ENCODE data around the gene SAGE1.
"Not testable (repeated sequence)": the region's sequence is repeated elsewhere in the genome, so short reads cannot be mapped to it uniquely, and the experiment has no call there.

Gene SAGE1

DNA sequence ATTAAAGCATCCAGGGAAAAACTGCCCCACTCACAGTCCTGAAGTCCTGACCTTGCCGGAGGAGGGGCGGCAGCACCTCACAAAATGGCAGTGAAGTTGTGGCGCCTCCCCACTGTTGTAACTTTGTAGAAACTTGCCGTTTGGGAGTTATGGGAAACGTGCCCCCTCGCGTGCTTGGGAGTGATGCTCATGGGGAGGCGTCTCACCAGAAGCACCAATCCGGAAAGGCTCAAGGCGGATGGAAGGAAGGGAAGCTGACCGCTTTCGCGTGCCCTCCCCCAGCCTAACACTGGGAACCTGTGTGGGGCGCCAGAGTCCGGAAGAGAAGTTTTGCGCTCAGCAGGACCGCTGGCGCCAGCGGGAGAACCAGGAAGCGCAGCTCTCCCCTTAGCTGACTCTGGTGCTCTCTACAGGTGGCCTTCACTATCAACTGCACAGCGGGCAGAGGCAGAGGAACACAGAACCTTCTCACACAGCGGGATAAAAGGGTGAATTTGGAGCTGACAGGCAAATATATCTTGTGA lies at the start of gene SAGE1, which contains the start of gene CT45A10:
TSS of gene SAGE1 (plus strand) at position 423 of the 524 bp plus-strand sequence. CDS start 2,527 bp downstream, outside the sequence.
TSS of gene CT45A10 (minus strand) at position 151 of the 524 bp plus-strand sequence. CDS start 8,100 bp downstream, outside the sequence.
- no peak within 1 kb of the TSS for H3K4me3 ChIP-seq (ENCODE audit: low read depth, low read length)
- DNase-seq (ENCODE audit: low read depth): no peak

DNA sequence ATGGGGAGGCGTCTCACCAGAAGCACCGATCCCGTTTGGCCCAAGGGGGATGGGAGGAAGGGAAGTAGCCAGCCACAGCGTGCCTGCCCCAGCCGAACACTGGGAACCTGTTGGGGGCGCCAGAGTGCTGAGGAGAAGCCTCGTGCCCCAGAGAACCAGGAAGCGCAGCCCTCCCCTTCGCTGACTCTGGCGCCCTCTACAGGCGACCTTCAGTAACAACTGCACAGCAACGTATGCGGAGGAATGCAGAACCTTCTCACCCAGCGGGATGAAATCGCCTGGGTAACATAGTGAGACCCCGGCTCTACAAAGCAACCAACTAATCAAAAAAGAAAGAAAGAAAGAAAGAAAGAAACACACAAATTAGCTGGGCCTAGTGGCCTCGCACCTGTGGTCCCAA lies 39.1 kb upstream of the SAGE1 start, which contains the start of gene CT45A8:
TSS of gene CT45A8 (minus strand) at position 101 of the 400 bp plus-strand sequence. CDS start 3,755 bp downstream, outside the sequence.
- H3K4me3 ChIP-seq (ENCODE audit: low read depth, low read length); DNase-seq (ENCODE audit: low read depth): not testable (repeated sequence)

DNA sequence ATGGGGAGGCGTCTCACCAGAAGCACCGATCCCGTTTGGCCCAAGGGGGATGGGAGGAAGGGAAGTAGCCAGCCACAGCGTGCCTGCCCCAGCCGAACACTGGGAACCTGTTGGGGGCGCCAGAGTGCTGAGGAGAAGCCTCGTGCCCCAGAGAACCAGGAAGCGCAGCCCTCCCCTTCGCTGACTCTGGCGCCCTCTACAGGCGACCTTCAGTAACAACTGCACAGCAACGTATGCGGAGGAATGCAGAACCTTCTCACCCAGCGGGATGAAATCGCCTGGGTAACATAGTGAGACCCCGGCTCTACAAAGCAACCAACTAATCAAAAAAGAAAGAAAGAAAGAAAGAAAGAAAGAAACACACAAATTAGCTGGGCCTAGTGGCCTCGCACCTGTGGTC lies 21.8 kb upstream of the SAGE1 start, which contains the start of gene CT45A9:
TSS of gene CT45A9 (minus strand) at position 101 of the 400 bp plus-strand sequence. CDS start 3,751 bp downstream, outside the sequence.
- not testable (repeated sequence) for H3K4me3 ChIP-seq (ENCODE audit: low read depth, low read length); DNase-seq (ENCODE audit: low read depth)

GRCh38 chrX:135882741-135883140 lies 10.8 kb upstream of the SAGE1 start:
- not testable (repeated sequence) for DNase-seq (ENCODE audit: low read depth); H3K4me3 ChIP-seq (ENCODE audit: low read depth, low read length)

- not testable (repeated sequence) for H3K4me3 ChIP-seq (ENCODE audit: low read depth, low read length); DNase-seq (ENCODE audit: low read depth)
Measured at GRCh38 chrX:135888230-135888629, 5.3 kb upstream of the SAGE1 start.

DNA sequence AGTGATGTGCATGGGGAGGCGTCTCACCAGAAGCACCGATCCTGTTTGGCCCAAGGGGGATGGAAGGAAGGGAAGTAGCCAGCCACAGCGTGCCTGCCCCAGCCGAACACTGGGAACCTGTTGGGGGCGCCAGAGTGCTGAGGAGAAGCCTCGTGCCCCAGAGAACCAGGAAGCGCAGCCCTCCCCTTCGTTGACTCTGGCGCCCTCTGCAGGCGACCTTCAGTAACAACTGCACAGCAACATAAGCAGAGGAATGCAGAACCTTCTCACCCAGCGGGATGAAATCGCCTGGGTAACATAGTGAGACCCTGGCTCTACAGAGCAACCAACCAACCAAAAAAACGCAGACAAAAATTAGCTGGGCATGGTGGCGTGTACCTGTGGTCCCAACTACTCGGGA lies 4.5 kb upstream of the SAGE1 start:
- H3K4me3 ChIP-seq (ENCODE audit: low read depth, low read length); DNase-seq (ENCODE audit: low read depth): not testable (repeated sequence)

- DNase-seq (ENCODE audit: low read depth): no peak
- H3K4me3 ChIP-seq (ENCODE audit: low read depth, low read length): no peak overlapping the region
Measured at GRCh38 chrX:135890087-135890585, 3.4 kb upstream of the SAGE1 start.

DNA sequence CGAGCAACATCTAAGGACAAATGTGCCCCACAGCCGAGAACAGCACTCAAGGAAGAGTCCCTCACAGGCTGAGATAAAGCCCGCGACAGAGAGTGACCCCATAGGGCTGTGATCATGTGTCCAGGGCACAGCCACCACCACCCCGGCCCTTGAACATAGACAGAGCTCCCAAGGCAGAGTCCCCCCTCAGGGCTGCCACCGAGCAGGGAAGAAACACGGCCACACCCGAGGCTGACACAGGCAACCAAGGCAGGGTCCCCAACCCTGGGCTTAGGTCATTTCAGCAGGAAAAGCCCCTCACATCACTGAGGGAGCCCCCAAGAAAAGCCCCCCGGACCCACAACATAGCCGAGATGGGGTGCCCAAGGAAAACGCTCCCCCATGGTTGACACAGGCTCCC lies 735 bp upstream of the SAGE1 start:
- no peak for DNase-seq (ENCODE audit: low read depth)
- no peak overlapping the region for H3K4me3 ChIP-seq (ENCODE audit: low read depth, low read length)

DNA sequence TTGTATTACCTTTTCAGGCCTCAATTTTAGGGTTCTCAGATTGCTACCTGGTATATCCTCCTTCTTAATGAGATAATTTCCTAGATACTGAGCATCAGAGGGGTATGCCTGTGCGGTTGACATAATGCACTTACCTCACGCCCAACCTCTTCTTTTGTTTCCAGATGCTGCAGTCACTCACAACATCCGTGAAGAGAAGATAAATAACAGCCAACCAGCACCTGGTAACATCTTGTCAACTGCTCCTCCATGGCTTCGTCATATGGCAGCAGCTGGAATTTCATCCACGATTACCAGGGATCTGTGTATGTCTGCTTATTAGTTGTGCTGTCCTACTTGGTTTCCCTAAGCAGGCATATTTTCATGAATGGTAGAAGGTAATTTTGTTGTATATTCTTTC lies 16.7 kb downstream of the SAGE1 start:
- no peak overlapping the region for H3K4me3 ChIP-seq (ENCODE audit: low read depth, low read length)
- DNase-seq (ENCODE audit: low read depth): no peak

DNA sequence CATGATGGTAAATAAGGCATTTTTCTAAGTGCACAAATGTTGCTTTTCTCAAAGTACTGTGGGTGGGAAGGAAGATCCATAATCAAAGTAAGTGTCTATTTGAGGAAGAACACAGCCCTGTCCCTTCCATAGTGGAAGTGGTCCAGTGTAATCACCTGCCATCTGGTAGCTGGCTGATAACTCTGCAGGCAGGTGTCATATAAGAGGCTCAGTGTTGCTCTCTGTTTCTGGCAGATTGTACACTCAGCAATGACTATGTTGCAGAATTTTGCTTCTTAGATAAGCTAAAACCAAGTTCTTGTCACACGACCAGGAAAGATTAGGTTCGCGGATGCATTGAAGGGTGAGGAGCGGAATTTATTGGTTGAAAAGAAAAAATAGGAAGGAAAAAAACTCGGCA lies 20.9 kb downstream of the SAGE1 start:
- H3K4me3 ChIP-seq (ENCODE audit: low read depth, low read length): no peak overlapping the region
- no peak for DNase-seq (ENCODE audit: low read depth)

- not testable (repeated sequence) for DNase-seq (ENCODE audit: low read depth); H3K4me3 ChIP-seq (ENCODE audit: low read depth, low read length)
Measured at GRCh38 chrX:135920516-135920915, 27.0 kb downstream of the SAGE1 start.

GRCh38 chrX:135923353-135923752 lies 29.8 kb downstream of the SAGE1 start:
- no peak overlapping the region for H3K4me3 ChIP-seq (ENCODE audit: low read depth, low read length)
- no peak for DNase-seq (ENCODE audit: low read depth)

GRCh38 chrX:135927897-135928296 lies 34.4 kb downstream of the SAGE1 start:
- no peak for DNase-seq (ENCODE audit: low read depth)
- H3K4me3 ChIP-seq (ENCODE audit: low read depth, low read length): no peak overlapping the region

DNA sequence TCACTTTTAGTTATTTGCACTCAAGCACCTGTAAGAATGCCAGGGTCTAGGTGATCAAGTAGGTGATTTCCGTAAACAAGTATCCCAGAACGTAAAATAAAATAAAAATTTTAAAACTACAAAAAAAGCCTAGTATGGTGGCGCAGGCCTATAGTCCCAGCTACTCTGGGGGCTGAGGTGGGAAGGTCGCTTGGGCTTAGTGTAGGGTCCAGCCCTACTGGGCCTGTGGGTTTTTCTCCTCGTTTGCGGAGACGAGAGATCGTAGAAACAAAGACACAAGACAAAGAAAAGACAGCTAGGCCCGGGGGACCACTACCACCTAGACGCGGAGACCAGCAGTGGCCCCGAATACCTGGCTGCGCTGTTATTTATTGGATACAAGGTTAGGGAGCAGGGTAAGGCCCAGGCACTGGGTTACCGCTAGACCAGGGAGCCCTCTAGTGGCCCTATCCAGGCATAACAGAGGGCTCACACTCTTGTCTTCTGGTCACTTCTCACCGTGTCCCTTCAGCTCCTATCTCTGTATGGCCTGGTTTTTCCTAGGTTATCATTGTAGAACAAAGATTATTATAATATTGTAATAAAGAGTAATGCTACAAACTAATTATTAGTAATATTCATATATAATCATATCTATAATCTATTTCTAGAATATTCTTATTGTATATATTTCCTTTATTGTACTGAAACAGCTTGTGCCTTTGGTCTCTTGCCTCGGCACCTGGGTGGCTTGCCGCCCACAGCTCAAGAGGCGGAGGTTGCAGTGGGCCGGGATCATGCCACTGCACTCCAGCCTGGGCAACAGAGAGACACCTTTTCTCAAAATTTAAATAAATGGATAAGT lies 38.4 kb downstream of the SAGE1 start:
- no peak overlapping the region for H3K4me3 ChIP-seq (ENCODE audit: low read depth, low read length)
- DNase-seq (ENCODE audit: low read depth): no peak

- no peak overlapping the region for H3K4me3 ChIP-seq (ENCODE audit: low read depth, low read length)
Measured at GRCh38 chrX:135944486-135944885, 51.0 kb downstream of the SAGE1 start.

DNA sequence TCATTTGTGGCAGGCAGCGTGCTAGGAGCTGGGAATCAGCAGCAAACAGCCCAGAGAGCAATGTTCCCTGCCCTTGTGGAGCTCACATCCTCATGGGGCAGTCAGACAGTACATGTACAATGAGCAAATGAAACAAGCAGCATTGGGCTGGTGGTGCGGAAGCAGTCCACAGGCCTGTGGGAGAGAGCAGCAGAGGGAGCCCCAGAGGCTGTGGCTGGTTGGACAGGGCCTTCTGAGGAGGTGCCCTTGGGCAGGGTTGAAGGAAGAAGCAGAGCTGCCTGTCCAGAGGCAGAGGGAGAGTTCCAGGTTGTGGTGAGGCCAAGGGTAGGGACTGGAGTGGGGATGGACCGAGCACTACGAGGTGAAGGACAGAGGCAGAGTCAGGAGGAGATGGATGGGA lies 57.8 kb downstream of the SAGE1 start:
- no peak for DNase-seq (ENCODE audit: low read depth)
- no peak overlapping the region for H3K4me3 ChIP-seq (ENCODE audit: low read depth, low read length)

More at GRCh38 chrX:135944486-135944885, 51.0 kb downstream of the SAGE1 start:
- no peak for DNase-seq (ENCODE audit: low read depth)

Data from skeletal muscle cell (primary cell).